Stimulated activated CD8-positive, alpha-beta memory T cell treated with anti-CD3 and anti-CD28 coated beads, Interleukin-12 subunit alpha, Interleukin-12 subunit beta, amount 100 ng/mL, for 24 hours (primary cell): Measurements from ENCODE around the gene ZNF529.

Source experiments
- DNase-seq: peaks from one replicate; pipeline ENCODE4 v3.0.0-alpha.2; 2020; ENCODE audit errors: extremely low read depth

The ZNF529 gene

GRCh38 chr19:36514012-36514612 is 59.0 kb downstream of the ZNF529 start:
- no peak for DNase-seq

- no peak for DNase-seq
Measured at GRCh38 chr19:36508325-36508724, 64.8 kb downstream of the ZNF529 start.

GRCh38 chr19:36501973-36502372 is 71.1 kb downstream of the ZNF529 start:
- no peak for DNase-seq

GRCh38 chr19:36497001-36497400 is 76.1 kb downstream of the ZNF529 start:
- no peak for DNase-seq
